ENCODE measurements around the gene NLK.

- TF ChIP-seq CTCF (conservative IDR thresholded peaks at IDR 0.05; ENCODE audit: low read length) (no peak), EZH2phosphoT487 (IDR thresholded peaks at IDR 0.05; ENCODE audit: borderline replicate concordance) (no peak)
Measured at GRCh38 chr17:28182559-28182958, 140.1 kb downstream of the NLK start.

Measured in Loucy (cell line).